HG02884 (cell line): ENCODE data around the gene AGPAT2.

Experiments used
- ATAC-seq: cut with Tn5 transposase; IDR thresholded peaks from one replicate; pipeline ENCODE4 v1.9.1; 2021; ENCODE audit warnings: mild to moderate bottlenecking, moderate library complexity; ENCODE audit not compliant: unreplicated experiment

Gene AGPAT2

GRCh38 chr9:136675477-136676296, 11.6 kb downstream of the AGPAT2 start:
- ATAC-seq, result no peak

- ATAC-seq, result no peak
Observed at GRCh38 chr9:136674786-136675349, 12.4 kb downstream of the AGPAT2 start.

- ATAC-seq, result no peak
Observed at GRCh38 chr9:136673975-136674785, 13.1 kb downstream of the AGPAT2 start.

- ATAC-seq, result no peak
Observed at GRCh38 chr9:136673088-136673974, 13.9 kb downstream of the AGPAT2 start.

GRCh38 chr9:136672431-136673087, 14.7 kb downstream of the AGPAT2 start:
- no peak for ATAC-seq

- no peak for ATAC-seq
Observed at GRCh38 chr9:136671646-136672430, 15.4 kb downstream of the AGPAT2 start.

GRCh38 chr9:136671254-136671614, 16.0 kb downstream of the AGPAT2 start:
- no peak for ATAC-seq

- no peak for ATAC-seq
Observed at GRCh38 chr9:136670576-136671253, 16.5 kb downstream of the AGPAT2 start.

GRCh38 chr9:136669791-136670464, 17.3 kb downstream of the AGPAT2 start:
- ATAC-seq, result no peak

GRCh38 chr9:136668983-136669790, 18.1 kb downstream of the AGPAT2 start:
- no peak for ATAC-seq

GRCh38 chr9:136667940-136668760, 19.1 kb downstream of the AGPAT2 start:
- no peak for ATAC-seq

- ATAC-seq, result no peak
Observed at GRCh38 chr9:136667214-136667939, 19.9 kb downstream of the AGPAT2 start.

- no peak for ATAC-seq
Observed at GRCh38 chr9:136666372-136667213, 20.7 kb downstream of the AGPAT2 start.

GRCh38 chr9:136665704-136666371, 21.4 kb downstream of the AGPAT2 start:
- no peak for ATAC-seq
